Colonic mucosa (tissue), 4 donors: ENCODE measurements around the gene YARS1. TPM values are rescaled to one million over a fixed set of nuclear protein-coding genes. Genes with fewer than 3 reads are reported as not detected.

Source experiments
- DNase-seq: peaks from one replicate; pipeline ENCODE4 v3.0.0-alpha.2; 2020
- H3K27ac ChIP-seq: fragments of 200-600 bp; one replicate; pipeline ENCODE4 v1.8.0; 2021
- H3K27me3 ChIP-seq: fragments of 200-600 bp; one replicate; pipeline ENCODE4 v1.8.0; 2021
- H3K36me3 ChIP-seq: fragments of 200-600 bp; one replicate; pipeline ENCODE4 v1.8.0; 2021
- H3K4me1 ChIP-seq: fragments of 200-600 bp; one replicate; pipeline ENCODE4 v1.8.0; 2021; ENCODE audit warnings: mild to moderate bottlenecking
- H3K4me3 ChIP-seq: fragments of 200-600 bp; one replicate; pipeline ENCODE4 v1.8.0; 2021
- H3K9ac ChIP-seq, 2 donors: one replicate each; pipeline ENCODE4 v1.7.0; 2013; ENCODE audit warnings: control low read depth in 2 of 2, low read depth in 2 of 2, low read length in 2 of 2
- H3K9me3 ChIP-seq: fragments of 200-600 bp; one replicate; pipeline ENCODE4 v1.8.0; 2021
- CTCF ChIP-seq: fragments of 200-600 bp; IDR thresholded peaks from one replicate; pipeline ENCODE4 v1.8.0; 2022; ENCODE audit warnings: antibody characterized with exemption, mild to moderate bottlenecking
- intact Hi-C: fragments of 100-400 bp; cut with DNase I; formaldehyde crosslinking; loops from one replicate; pipeline ENCODE4 v1.14.1; 2022
- total RNA-seq, 2 donors: library from RNA; stranded (reverse); fragmentation: NEBNext Ultra II Directional in 1 of 2; extraction: Animal tissue kit (Norgen Biotek cat#: 25700) in 1 of 2; gene quantifications; one replicate each; pipeline ENCODE4 v1.2.1, GENCODE V29; 2021
- donor health status: healthy.
- donor health status: DM: no; HTN: no; CAD: no.
- donor health status: DM: no; HTN: no; CAD: no.

The YARS1 gene
- total RNA-seq, 2 donors from 2014 or later, result 60.2 to 116 TPM

- Histone ChIP-seq H3K27me3 (no peaks in the 10 kb centered on the region), H3K9ac (no peak overlapping the region), H3K4me3 (no peak overlapping the region), H3K36me3 (peaks cover 20% of the 10 kb centered on the region), H3K4me1 (no peaks in the 10 kb centered on the region), H3K9me3 (no peaks in the 10 kb centered on the region), H3K27ac (no peak overlapping the region)
- TF ChIP-seq CTCF, result no peak
- no peak for DNase-seq
- intact Hi-C loops, result no loop called here
Measured at GRCh38 chr1:32780628-32781234, 36.4 kb downstream of the YARS1 start.

GRCh38 chr1:32780005-32780404 lies 37.2 kb downstream of the YARS1 start:
- Histone ChIP-seq H3K27ac (no peak overlapping the region), H3K36me3 (peaks cover 18% of the 10 kb centered on the region), H3K4me3 (no peak overlapping the region), H3K9me3 (no peaks in the 10 kb centered on the region), H3K27me3 (no peaks in the 10 kb centered on the region), H3K9ac (no peak overlapping the region), H3K4me1 (no peaks in the 10 kb centered on the region)
- no peak for TF ChIP-seq CTCF
- intact Hi-C loops, result no loop called here
- no peak for DNase-seq

- Histone ChIP-seq H3K4me3 (no peak overlapping the region), H3K36me3 (peaks cover 16% of the 10 kb centered on the region), H3K9me3 (no peaks in the 10 kb centered on the region), H3K4me1 (no peaks in the 10 kb centered on the region), H3K9ac (no peak overlapping the region), H3K27me3 (no peaks in the 10 kb centered on the region), H3K27ac (no peak overlapping the region)
- no peak for DNase-seq
- TF ChIP-seq CTCF, result no peak
- intact Hi-C loops, result no loop called here
Measured at GRCh38 chr1:32779242-32779641, 37.9 kb downstream of the YARS1 start.

GRCh38 chr1:32775640-32776337 lies 41.4 kb downstream of the YARS1 start:
- Histone ChIP-seq H3K36me3 (peaks cover 21% of the 10 kb centered on the region), H3K27ac (no peak overlapping the region), H3K9me3 (no peaks in the 10 kb centered on the region), H3K4me3 (no peak overlapping the region), H3K4me1 (no peaks in the 10 kb centered on the region), H3K9ac (no peak overlapping the region), H3K27me3 (no peaks in the 10 kb centered on the region)
- no peak for TF ChIP-seq CTCF
- intact Hi-C loops, result loop anchor here (2.0 kb wide), 1 partner anchor 63 kb away; no protein-coding TSS in a partner anchor
- no peak for DNase-seq

GRCh38 chr1:32774950-32775634 lies 42.1 kb downstream of the YARS1 start:
- DNase-seq, result no peak
- Histone ChIP-seq H3K4me1 (no peaks in the 10 kb centered on the region), H3K9me3 (no peaks in the 10 kb centered on the region), H3K9ac (no peak overlapping the region), H3K36me3 (peaks cover 17% of the 10 kb centered on the region), H3K27me3 (no peaks in the 10 kb centered on the region), H3K4me3 (no peak overlapping the region), H3K27ac (no peak overlapping the region)
- no peak for TF ChIP-seq CTCF
- intact Hi-C loops, result loop anchor here (2.0 kb wide), 1 partner anchor 62 kb away; no protein-coding TSS in a partner anchor
